Measurements from ENCODE around the gene AMOTL2.

Gene AMOTL2

DNA sequence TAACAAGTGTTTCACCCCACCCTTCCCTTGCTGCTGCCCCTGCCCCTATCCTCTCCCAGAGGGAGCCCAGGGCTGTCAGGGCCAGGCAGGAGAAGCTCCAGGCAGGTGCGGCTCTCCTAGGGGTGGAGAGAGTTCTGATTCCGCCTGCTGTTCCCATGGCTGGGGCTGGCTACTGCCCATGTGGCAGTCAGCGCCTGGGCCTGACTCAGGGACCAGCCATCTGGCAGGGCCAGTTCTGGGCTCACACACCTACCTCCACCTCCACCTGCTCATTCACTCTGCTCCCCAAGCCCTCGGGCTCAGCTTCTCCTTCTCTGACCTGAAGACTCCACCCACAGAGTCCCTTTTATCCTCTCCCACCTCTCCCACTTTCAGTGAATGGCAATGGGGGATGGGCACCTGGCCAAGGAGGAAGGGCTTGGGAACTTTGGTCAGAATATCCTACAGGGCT lies 23.4 kb downstream of the AMOTL2 start:
- no peak for DNase-seq

GRCh38 chr3:134350266-134350665 lies 24.0 kb downstream of the AMOTL2 start:
- no peak for DNase-seq

DNA sequence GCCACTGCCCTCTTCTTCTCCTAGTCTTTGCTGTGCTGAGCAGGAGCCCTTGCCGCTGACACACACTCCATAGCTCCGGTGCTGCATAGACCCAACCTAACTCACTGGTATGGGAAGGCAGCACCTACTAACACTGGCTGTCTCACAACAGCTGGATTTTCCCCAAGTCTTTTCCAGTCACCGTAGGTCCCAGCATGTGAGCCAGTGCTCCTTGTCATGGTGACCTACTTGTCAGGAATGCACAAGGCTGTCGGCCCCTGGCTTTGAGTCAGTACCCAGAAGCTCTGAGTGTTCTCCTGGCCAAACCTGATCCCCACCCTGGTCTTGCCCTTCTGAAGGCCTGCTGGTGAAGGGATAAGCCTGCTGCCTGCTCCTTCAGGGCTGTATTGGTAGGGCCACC lies 25.7 kb downstream of the AMOTL2 start:
- DNase-seq, result no peak

DNA sequence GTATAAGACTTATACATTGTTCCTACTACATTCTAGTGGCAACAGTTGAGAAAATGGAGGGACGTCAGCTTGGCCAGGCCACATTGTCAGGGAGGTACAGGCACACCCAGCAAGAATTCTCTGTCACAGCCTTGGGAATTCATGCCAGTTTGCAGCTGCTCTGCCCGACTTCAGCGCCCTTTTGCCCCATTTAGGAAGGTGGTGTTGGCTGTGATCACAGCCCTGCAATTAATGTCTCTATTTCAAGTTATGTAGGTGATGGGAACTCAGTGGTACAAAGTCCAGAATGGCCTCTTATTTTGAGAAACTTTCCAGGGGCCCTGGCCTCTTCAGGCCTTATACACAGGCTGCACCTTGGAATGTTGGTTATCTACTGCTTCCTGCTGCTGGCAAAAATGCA lies 26.7 kb downstream of the AMOTL2 start:
- no peak for DNase-seq

DNA sequence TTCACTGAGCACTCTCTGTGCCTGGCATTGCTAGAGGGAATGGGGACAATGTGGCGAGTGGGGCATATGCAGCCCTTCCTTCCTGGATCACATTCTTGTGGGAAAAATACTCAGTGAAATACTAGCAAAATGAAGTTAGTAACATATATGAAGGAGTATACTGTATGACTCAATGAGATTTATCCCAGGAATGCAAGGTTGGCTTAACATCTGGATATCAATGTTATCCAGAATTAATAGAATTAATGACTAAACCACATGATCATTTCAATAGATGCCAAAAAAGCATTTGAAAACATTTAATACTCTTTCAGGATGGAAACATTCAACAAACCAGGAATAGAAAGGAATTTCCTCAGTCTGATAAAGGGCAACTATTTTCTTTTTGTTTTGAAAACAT lies 27.5 kb downstream of the AMOTL2 start:
- no peak for DNase-seq

DNA sequence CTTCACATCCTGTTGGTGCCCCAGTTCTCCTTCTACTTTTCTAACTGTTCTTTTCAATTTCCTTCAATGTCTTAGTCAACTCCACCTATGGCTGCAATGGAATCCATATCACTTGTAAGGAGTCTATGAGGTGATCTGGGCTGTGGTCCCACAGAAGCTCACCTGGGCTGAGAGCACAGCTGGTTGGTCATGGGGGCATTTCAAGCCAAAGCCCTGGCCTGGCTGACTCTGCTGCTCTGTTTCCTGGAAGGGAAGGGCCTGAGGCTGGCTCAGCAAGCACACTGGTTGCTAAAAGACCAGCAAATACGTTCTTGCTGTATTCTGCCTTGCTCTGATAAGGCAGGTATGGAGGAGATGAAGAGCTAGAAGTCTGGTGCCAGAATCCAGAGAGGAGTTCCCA lies 29.0 kb downstream of the AMOTL2 start:
- no peak for DNase-seq

DNA sequence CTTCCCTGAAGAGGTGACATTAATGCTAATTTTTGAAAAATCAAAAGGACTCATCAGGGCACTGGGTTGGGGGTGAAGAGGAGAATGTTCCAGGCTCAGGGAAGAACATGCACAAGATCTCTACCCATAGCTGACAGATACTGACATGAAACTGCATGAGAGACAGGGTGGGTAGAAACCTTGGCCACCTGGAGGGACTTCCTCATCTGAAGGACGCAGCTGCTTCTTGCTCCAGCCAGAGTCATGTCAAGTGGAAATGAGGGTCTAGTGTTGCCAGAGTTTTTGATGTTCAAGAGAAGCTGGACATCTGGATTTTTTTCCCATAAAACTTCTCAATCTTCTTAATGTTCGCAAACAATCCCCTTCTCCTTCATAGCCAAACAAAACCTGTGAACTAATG lies 29.7 kb downstream of the AMOTL2 start:
- no peak for DNase-seq

DNA sequence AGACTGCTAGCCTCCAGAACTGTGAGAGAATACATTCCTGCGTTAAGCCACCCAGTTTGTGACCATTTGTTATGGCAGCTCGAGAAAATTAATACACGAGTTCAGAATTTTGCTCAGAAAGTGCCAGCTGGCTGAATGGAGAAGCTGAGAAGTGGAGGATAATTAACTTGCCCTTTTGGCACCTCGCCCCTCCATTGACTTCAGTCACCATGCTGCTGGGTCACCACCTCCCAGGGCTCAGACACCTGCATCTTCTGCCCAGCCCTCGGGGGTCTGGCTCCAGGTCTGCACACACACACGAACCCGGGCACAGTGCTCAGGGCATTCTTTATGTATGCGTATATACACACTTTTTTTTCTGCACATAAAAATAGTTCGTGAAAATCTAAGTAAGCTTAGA lies 32.0 kb downstream of the AMOTL2 start:
- no peak for DNase-seq

GRCh38 chr3:134341389-134341788 lies 32.9 kb downstream of the AMOTL2 start:
- no peak for DNase-seq

DNA sequence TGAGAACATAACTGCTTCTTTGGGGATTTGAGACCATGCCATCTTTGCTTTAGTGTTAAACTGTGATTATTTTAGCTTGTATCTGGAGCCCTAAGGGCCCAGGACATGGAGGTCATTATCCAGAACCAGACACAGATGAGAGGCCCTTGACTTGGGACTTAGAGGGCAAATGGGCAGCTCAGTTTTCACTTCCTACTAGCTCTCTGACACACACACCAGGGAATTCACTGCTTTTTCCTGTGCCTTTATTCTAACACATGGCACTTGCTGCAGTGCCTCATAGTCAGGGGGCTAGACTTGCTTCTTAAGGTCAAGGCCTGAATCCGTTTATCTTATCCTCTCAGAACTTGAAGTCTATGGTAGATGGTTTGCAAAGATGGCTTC lies 33.3 kb downstream of the AMOTL2 start:
- no peak for DNase-seq

GRCh38 chr3:134340362-134340981 lies 33.8 kb downstream of the AMOTL2 start:
- DNase-seq, result no peak

DNA sequence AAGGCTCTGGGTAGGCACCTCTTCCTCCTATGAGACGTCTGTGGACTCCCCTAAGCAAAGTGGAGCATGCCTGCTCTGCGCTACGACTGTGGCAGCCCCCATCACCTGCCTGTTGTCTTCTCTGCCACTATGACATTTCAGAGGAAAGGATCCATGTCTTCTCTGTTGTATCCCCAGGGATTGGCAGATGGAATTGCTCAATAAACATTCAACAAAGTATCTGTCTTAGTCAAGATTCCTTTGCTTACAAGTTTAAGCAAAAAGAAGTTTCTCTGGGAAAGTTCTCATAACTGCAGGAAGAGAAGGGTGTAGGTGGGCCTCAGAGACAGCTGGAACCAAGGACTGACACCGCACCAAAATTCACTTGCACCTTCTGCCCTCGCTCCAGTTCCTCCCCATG lies 34.3 kb downstream of the AMOTL2 start:
- DNase-seq, result no peak

- DNase-seq, result no peak
These were observed 34.9 kb downstream of the AMOTL2 start for GRCh38 chr3:134339331-134339730.

DNA sequence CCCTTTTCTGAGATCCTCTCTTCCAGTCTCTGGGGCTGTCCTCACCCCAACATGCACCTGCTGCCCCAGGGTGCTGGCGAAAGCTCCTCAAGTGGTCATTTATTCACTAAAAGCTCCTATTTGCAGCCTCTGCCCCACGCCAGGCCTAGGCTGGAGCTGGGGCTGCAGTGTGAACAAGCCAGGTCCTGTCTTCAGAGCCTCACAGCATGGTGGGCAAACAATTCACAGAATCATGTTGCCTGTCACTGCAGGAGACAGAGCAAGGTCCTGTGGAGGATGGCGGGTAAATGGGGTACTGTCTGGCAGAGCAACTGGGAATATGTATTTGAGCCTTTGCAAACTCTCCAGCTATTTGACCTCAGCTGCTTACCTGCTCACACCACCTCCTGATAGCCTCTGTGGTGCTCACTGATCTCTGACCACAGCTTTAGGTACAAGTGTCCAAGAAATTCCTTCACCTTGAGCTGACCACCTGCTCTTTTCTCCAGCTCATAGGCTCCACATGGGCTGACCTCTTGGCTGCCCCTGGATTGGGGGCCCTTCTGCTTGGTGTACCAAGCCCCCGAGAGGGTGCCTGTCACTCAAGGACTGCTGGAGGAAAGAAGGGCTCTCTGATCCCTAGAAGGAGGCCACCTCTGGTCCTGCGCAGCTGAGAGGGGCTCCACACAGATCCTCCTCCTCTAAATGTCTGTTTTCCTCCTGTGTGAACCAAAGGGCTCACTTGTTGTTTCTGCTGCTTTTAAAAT lies 35.6 kb downstream of the AMOTL2 start:
- no peak for DNase-seq

DNA sequence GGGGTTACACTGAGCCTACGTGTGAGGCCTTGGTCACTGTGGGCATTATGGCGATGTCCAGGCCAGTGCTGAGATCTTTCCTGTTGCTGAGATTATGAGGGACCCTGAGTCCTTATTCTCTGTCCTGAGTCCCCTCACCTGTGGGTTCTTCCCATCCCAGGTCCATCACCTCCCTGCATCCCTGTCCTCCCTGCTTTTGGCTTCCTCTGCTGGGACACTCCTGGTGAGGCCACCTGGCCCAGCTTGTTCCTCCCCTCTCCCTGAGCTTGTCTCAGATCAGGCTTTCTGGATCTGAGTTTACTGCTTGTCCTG lies 36.1 kb downstream of the AMOTL2 start:
- DNase-seq, result no peak

DNA sequence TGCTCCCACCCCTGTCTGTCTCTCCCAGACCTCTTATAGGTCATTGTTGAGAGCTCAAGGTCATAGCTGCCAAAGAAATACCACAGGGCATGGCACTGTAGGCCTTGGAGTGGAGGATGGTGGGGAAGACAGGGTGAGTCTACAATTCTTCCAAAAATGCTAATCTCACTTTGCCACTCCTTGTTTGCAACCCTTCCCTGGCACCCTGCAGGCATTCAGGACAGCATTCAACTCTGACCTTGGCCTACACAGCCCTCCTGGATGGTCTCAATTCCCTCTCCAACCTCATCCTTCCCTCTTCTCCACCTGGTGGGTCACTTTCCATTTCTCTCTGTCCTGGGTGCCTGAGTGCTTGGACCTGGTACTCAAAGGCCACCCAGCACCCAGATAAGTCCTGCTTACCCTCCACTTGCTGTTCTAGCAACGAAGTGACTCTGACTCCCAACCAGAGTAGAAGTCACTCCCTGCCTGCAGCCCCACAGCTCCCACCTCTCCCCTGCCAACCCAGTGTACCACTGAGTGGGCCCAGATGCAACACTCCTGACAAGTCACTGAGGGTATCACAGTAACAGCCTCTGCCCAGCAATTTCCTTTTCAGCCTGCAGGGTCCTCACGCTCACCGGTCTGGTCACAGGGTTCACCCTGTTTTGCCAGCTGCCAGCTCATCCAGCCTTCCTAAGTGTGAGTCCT lies 36.6 kb downstream of the AMOTL2 start:
- DNase-seq, result no peak

- no peak for DNase-seq
These were observed 37.2 kb downstream of the AMOTL2 start for GRCh38 chr3:134337071-134337482.

DNA sequence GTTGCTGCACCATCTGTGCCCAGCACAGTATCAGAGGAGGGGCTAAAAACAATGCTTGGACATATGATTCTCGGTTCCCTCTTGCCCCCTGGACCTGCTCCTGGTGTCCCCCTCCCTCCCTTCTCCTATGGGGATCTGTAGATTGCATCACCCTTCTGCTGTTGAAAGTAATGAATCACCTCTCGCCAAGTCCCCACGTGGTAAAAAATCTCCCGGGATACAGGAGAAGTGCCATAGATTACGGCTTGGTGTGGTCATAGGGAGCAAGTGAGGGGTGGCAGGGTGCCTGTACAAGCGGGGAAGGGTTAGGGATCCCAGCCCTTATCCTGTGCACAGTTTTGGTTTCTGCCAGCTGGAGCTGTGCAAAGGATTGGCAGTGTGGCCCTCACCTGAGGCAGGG lies 37.7 kb downstream of the AMOTL2 start:
- no peak for DNase-seq

DNA sequence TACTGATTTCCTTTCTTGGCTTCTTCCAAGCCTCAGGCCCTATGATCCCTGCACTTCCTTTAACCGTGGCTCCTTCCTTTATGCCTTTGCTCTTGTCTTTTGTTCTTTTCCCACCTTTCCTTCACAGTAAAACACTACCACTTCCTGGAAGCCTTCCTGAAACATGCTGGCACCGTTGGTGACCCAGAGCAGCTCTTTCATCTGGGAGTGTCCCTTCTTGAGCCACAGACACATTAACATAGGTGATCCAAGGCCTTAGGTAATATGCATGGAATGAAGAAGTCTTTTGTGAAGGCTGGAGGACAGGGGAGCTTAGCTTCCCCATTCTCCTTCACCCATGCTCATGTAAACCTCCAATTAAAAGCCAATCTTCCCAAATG lies 39.4 kb downstream of the AMOTL2 start:
- no peak for DNase-seq

GRCh38 chr3:134334231-134334900 lies 39.9 kb downstream of the AMOTL2 start:
- no peak for DNase-seq

GRCh38 chr3:134333522-134334181 lies 40.6 kb downstream of the AMOTL2 start:
- DNase-seq, result no peak

DNA sequence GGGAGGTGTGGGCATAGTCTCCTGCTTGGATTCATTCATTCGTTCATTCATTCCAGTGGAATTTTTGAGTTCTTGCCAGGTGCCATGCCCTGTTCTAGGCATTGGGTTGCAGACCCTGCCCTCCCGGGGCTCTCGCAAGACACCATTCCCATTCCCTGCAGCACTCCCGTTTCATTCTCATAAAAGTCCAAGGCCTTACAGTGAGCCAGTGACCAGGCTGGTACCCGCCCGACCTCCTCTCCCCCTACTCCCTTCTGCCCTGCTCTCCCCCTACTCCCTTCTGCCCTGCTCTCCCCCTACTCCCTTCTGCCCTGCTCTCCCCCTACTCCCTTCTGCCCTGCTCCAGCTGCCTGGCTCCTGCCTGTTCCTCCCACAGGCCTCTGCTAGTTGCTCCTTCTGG lies 41.9 kb downstream of the AMOTL2 start:
- no peak for DNase-seq

DNA sequence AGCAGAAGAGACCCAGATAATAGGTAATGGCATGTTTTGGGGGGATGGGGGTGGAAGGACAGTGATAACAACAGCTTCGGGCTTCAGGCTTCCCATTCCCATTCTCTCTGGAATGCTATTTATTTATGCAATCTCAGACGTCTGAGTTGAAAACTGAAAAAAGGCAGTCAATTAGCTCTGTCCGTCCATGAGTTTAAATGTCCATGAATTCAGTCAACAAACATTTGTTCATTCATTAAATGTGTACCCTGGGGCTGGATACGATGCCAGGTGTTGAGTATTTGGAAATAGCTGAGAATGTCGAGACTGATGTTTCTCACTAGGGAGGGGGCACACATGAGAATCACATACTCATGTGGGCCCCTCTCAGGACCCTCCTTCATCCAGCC lies 42.4 kb downstream of the AMOTL2 start:
- no peak for DNase-seq

Data from CD4-positive, alpha-beta T cell treated with Interleukin-10 for 1 hour (primary cell).